Ramos (cell line): ENCODE measurements around the gene GUK1.

Source experiments
- in situ Hi-C: fragments of 300-500 bp; cut with MboI; formaldehyde crosslinking; loops from one replicate; pipeline ENCODE4 v1.14.3; 2022; ENCODE audit warnings: low sequenced_read_pairs; ENCODE audit not compliant: unreplicated experiment

GUK1 gene

GRCh38 chr1:228123505-228123904 is 16.6 kb upstream of the GUK1 start:
- in situ Hi-C loops: loop anchor here (10.0 kb wide), 1 partner anchor 51 kb away; no protein-coding TSS in a partner anchor

GRCh38 chr1:228125185-228125584 is 14.9 kb upstream of the GUK1 start:
- in situ Hi-C loops: loop anchor here (10.0 kb wide), 1 partner anchor 50 kb away; no protein-coding TSS in a partner anchor

GRCh38 chr1:228131766-228132165 is 8.3 kb upstream of the GUK1 start:
- in situ Hi-C loops: no loop called here

- in situ Hi-C loops: no loop called here
These were observed 5.5 kb upstream of the GUK1 start for GRCh38 chr1:228134591-228134990.

DNA sequence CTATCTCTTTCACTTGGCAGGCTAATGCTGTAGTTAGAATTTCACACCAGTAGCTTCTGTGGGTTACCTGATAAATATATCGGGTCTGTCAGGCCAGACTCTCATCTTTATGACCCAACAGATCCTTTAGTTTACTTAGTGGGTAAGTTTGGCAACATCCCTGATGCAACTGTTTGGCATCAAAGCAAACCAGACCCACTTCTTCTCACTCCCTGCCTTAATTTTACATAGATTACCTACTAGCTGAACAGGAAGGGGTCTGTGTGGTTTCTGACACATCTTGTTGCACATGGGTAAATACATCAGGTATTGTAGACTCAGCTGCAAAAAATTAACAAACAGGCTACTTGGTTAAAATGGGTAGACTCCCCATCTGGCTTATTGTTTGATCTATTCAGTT is 3.2 kb upstream of the GUK1 start:
- in situ Hi-C loops: no loop called here

GRCh38 chr1:228139406-228139930 is 611 bp upstream of the GUK1 start:
- in situ Hi-C loops: no loop called here

- in situ Hi-C loops: no loop called here
These were observed 696 bp downstream of the GUK1 start for GRCh38 chr1:228140724-228141225.

GRCh38 chr1:228141226-228142044 is 1.4 kb downstream of the GUK1 start:
- in situ Hi-C loops: no loop called here

- in situ Hi-C loops: no loop called here
These were observed 2.1 kb downstream of the GUK1 start for GRCh38 chr1:228142155-228142691.

- in situ Hi-C loops: no loop called here
These were observed 2.6 kb downstream of the GUK1 start for GRCh38 chr1:228142701-228143136.

GRCh38 chr1:228143480-228144192 is 3.6 kb downstream of the GUK1 start:
- in situ Hi-C loops: no loop called here

DNA sequence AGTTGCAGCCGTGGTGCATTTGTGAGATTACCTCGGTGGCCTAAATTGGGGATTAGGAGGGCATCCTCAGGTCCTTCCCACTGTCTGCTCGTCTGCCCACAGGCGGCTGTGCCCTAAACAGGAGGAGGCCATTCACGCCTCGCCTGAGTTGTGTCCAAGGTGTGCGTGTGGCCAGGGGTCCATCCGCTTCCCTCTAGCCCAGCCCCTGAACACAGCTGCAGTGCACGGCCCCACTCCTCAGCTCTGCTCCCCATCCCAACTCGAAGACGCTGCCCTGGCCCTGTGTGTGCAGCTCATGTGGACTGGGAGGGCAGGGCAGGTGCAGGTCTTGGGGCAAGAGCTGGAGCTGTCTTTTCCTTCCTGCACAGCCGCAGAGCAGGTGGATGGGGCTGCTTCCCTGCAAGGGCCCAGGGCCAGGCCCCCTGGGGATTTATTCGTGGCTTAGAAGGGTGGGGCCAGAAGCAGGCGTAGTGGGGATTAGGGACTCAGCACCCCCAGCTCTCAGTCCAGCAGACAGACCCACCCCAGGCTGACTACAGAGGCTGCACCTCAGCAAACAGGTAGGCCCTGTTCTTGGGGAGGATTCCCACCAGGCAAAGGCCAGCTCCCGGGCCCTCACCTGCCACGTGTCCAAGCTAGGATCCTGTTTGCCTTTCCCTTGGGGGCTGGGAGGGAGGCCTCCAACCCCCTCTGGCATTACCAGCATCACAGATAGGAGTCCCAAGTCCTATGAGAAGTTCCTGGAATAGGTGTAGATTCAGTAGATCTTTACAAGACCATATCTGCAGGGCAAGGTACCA is 4.3 kb downstream of the GUK1 start:
- in situ Hi-C loops: no loop called here

- in situ Hi-C loops: no loop called here
These were observed 4.9 kb downstream of the GUK1 start for GRCh38 chr1:228144993-228145343.

GRCh38 chr1:228145463-228146416 is 5.7 kb downstream of the GUK1 start:
- in situ Hi-C loops: no loop called here

DNA sequence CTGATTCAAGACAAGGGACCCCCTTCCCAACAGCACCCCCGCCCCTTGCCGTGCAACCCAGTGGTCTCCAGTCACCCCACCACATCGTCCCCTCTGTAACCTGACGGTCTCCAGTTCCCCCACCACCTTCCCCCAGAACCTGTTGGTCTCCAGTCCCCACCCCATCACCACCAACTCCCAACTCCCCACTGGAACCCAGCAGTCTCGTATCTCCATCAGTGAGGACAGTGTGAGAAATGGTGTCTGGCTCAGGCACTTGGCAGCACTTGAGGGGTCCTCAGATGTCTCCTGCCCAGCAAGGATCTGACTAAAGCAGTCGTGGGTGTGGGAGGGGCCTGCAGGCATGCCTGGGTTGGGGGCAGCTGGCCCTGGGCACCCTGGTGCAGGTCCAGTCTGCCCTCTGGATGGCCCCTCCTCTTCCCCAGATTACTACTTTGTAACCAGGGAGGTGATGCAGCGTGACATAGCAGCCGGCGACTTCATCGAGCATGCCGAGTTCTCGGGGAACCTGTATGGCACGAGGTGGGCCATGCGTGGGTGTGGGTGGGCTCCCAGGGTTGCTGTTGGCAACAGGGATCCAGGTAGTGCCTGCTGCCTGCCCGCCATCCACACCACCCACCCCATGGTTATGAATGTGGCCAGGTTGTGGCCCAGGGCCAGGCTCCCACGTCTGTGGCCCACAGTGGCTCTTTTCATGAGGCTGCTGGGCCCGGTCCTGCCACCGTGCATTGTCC is 6.5 kb downstream of the GUK1 start:
- in situ Hi-C loops: no loop called here

GRCh38 chr1:228147151-228147693 is 7.1 kb downstream of the GUK1 start:
- in situ Hi-C loops: no loop called here

- in situ Hi-C loops: no loop called here
These were observed 7.7 kb downstream of the GUK1 start for GRCh38 chr1:228147768-228148167.
